ENCODE data around the gene HEATR9. TPM values are rescaled to one million over a fixed set of nuclear protein-coding genes. Genes with fewer than 3 reads are reported as not detected.
"Not testable (repeated sequence)": the region's sequence is repeated elsewhere in the genome, so short reads cannot be mapped to it uniquely, and the experiment has no call there.

Gene HEATR9
- total and polyA plus RNA-seq, 3 donors from 2014 or later = 6.1 to 28.3 (median 7.8) TPM

- no peaks in the 10 kb centered on the region for H3K36me3 ChIP-seq (ENCODE audit: low read depth, missing control alignments)
- TF ChIP-seq CTCF (IDR thresholded peaks at IDR 0.05) (no peak), POLR2A (IDR thresholded peaks at IDR 0.05) (no peak)
- H3K27me3 ChIP-seq = no peaks in the 10 kb centered on the region
- intact Hi-C loops (cut with DNase I; ENCODE audit: low total_unique reads) = no loop called here
- no peak overlapping the region for H3K4me3 ChIP-seq
- no peak overlapping the region for H3K27ac ChIP-seq
- H3K9me3 ChIP-seq = no peaks in the 10 kb centered on the region
- WGBS, 2 donors = 56 to 62% methylated on average over 11 of the region's 11 CpGs
- H3K4me1 ChIP-seq = no peaks in the 10 kb centered on the region
- DNase-seq = no peak
These were observed 32.2 kb upstream of the HEATR9 start for GRCh38 chr17:35900708-35901480.

GRCh38 chr17:35900280-35900679 is 31.6 kb upstream of the HEATR9 start:
- Histone ChIP-seq H3K36me3 (ENCODE audit: low read depth, missing control alignments) (no peaks in the 10 kb centered on the region), H3K4me1 (no peaks in the 10 kb centered on the region), H3K27me3 (no peaks in the 10 kb centered on the region), H3K9me3 (no peaks in the 10 kb centered on the region), H3K27ac (no peak overlapping the region), H3K4me3 (no peak overlapping the region)
- TF ChIP-seq POLR2A (IDR thresholded peaks at IDR 0.05) (no peak), CTCF (IDR thresholded peaks at IDR 0.05) (no peak)
- WGBS, 2 donors = 72 to 81% methylated on average over 5 of the region's 5 CpGs
- intact Hi-C loops (cut with DNase I; ENCODE audit: low total_unique reads) = no loop called here
- no peak for DNase-seq

DNA sequence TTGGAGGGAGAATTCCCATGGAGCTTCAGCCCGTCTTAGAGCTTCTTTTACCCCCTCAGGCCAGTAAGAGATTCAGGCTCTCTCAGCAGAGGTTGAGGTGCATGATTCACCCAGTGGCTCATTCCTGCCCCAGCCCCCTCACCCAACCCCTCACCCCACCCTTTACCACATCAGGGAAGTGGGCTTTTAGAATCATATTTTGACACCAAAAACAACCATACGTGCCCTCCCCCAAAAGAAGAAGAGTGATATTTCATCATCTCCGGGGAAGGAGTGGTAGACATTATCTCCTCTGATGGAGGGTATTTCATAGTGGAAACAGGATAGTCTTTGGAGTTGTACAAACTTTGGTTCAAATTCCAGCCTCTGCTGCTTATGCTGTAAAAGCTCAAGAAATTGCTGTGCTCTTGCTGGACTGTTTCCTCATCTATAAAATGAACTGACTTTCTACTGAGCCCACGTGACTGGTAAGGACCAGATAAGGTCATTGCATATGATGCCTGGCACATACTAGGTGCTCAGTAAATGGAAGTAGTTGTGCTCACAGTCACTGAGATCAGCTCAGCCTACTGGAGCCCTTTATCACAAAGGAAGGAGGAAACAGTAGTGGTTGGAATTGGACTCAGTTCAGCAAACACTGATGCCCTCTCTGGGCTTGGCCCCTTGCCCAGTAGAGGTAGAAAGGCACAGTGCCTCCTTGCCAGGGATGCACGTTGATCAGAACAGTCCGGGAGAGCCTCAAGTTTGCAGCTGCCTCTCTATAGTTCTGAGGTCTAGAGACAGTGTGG is 29.8 kb upstream of the HEATR9 start:
- TF ChIP-seq POLR2A (IDR thresholded peaks at IDR 0.05) = no peak
- no peaks in the 10 kb centered on the region for H3K4me1 ChIP-seq
- intact Hi-C loops (cut with DNase I; ENCODE audit: low total_unique reads) = no loop called here
- H3K36me3 ChIP-seq (ENCODE audit: low read depth, missing control alignments) = no peaks in the 10 kb centered on the region
- no peaks in the 10 kb centered on the region for H3K27me3 ChIP-seq
- DNase-seq = peak; percentile 40
- WGBS, 2 donors = 60 to 83% methylated on average over 6 of the region's 6 CpGs
- no peak overlapping the region for H3K27ac ChIP-seq
- H3K9me3 ChIP-seq = no peaks in the 10 kb centered on the region
- H3K4me3 ChIP-seq = no peak overlapping the region

DNA sequence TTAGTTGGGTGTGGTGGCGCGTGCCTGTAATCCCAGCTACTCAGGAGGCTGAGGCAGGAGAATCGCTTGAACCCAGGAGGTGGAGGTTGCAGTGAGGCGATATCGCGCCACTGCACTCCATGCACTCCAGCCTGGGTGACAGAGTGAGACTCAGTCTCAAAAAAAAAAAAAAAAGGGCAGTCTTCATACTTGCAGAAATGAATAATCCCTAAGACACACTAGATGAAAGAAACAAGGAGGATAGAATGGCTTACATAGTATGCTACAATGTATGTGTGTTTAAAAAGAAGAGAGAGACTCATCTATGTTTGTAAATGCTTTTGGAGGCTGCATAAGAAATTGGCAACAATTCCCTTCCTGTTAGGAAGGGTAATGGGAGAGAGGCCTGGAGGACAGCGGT is 29.1 kb upstream of the HEATR9 start:
- DNase-seq; H3K27me3 ChIP-seq; H3K36me3 ChIP-seq (ENCODE audit: low read depth, missing control alignments); H3K9me3 ChIP-seq; intact Hi-C loops (cut with DNase I; ENCODE audit: low total_unique reads); H3K4me3 ChIP-seq; H3K27ac ChIP-seq; H3K4me1 ChIP-seq: not testable (repeated sequence)
- 91 to 92% methylated on average over 7 of the region's 7 CpGs for WGBS, 2 donors

DNA sequence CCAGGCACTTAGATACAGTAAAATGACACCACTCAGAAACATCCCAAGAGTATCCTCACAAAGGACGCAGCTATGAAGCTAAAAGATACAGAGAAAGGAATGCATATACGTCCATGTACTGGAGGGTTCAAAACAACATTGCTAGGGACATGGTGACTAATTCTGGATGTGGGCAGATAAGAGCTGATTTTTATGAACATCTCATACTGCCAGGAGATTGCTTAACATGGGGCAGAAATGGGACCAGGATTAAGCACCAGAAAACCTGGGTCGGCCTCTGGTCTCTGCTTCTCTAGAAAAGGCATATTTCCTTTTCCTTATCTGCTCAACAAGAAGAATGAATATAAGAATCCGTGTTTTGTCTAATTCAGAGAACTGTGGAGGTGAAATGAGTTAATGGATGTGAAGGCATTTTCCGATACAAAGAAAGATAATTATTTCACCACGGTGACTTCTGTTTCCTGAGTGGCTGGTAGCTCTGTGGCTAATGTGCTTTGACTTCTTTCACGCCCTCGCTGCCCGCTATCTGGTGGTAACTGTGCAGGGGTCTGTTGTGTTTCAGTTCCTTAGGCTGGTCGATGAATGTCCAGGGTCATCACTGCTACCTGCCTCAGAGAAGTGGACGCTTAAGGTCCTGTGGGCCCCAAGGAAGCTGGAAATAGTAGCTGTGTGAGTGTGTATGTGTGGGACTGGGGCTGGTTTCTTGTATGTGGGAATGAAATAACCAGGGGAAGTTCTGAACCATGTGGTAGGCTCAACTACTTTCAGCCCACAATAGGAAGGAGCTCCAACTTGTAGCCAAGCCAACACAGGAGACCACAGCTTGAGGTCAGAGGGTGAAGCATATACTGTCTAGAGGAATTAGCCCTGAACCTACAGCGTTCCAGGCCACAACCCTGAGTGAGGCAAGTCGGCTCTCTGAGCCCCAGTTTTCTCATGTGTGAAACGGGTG is 27.2 kb upstream of the HEATR9 start:
- Histone ChIP-seq H3K36me3 (ENCODE audit: low read depth, missing control alignments) (no peaks in the 10 kb centered on the region), H3K27me3 (no peaks in the 10 kb centered on the region), H3K27ac (no peak overlapping the region), H3K4me1 (no peaks in the 10 kb centered on the region), H3K4me3 (no peak overlapping the region), H3K9me3 (no peaks in the 10 kb centered on the region)
- WGBS, 2 donors = 82 to 87% methylated on average over 14 of the region's 14 CpGs
- no peak for DNase-seq
- intact Hi-C loops (cut with DNase I; ENCODE audit: low total_unique reads) = no loop called here
- TF ChIP-seq CTCF (IDR thresholded peaks at IDR 0.05) (no peak), POLR2A (IDR thresholded peaks at IDR 0.05) (no peak)

Measured in testis (tissue), 3 donors.